K562 (cell line): ENCODE results near the gene TMEM217. TPM values are rescaled to one million over a fixed set of nuclear protein-coding genes. Genes with fewer than 3 reads are reported as not detected.
A peak's percentile ranks its signal among the peaks of the same experiment; 100 is the strongest.

Experiments used
- ATAC-seq: fragments of 200-7000 bp; cut with Tn5 transposase; 3 replicates; pipeline ENCODE4 v1.9.1; 2020; ENCODE audit warnings: moderate library complexity
- BruUV-seq: library from RNA; stranded (reverse); fragments of 400-500 nt; replicated peaks from 2 replicates; lab custom pipeline; 2021; lab: Mats Ljungman, UMichigan
- CTCF ChIA-PET: fragments of 300-600 bp; formaldehyde crosslinking; extraction: SDS; loops from one replicate; lab custom pipeline; 2021; ENCODE audit warnings: low intra/inter-chr PET ratio; lab: Yijun Ruan, JAX
- POLR2A ChIA-PET: fragments of 300-600, 350-650 bp; sonication (Branson Sonifier 250); formaldehyde crosslinking; extraction: SDS; loops from one replicate; lab custom pipeline; 2021; ENCODE audit warnings: antibody characterized with exemption, inconsistent platforms; lab: Yijun Ruan, JAX
- DNase-seq, 4 experiments: peaks; one replicate each; pipeline versions ENCODE4 v3.0.0 to v3.0.0-alpha.2; 2011 to 2018; ENCODE audit warnings: low spot score in 3 of 4, mixed read lengths in 3 of 4; ENCODE audit errors: extremely low read depth in 1 of 4
- FAIRE-seq: peaks from 2 replicates; lab custom pipeline; 2011; peaks lifted over from hg19 to GRCh38; lab: Jason Lieb, UNC
- H2AFZ ChIP-seq: 2 replicates; pipeline ENCODE4 v1.6.0; 2011; ENCODE audit warnings: low read depth, low read length, control low read depth, inconsistent platforms
- H3K27ac ChIP-seq: fragments of 200-600 bp; 3 replicates; pipeline ENCODE4 v1.8.0; 2011; ENCODE audit warnings: low read depth, mild to moderate bottlenecking, control low read depth, inconsistent platforms, low read length, moderate library complexity, mixed read lengths; ENCODE audit errors: extremely low read depth
- H3K27me3 ChIP-seq, 2 experiments: fragments of 300-600 bp in 1 of 2; 2 replicates in 1 of 2; 3 replicates in 1 of 2; pipeline versions ENCODE4 v1.6.0 to v1.8.0; 2011; ENCODE audit warnings: inconsistent platforms in 2 of 2, low read length in 2 of 2, mild to moderate bottlenecking in 1 of 2, mixed read lengths in 1 of 2, moderate library complexity in 1 of 2; ENCODE audit not compliant: control insufficient read depth in 2 of 2, insufficient read depth in 2 of 2
- H3K36me3 ChIP-seq: fragments of 300-600 bp; 3 replicates; pipeline ENCODE4 v1.8.0; 2011; ENCODE audit warnings: mild to moderate bottlenecking, low read length, inconsistent platforms; ENCODE audit not compliant: control insufficient read depth, insufficient read depth
- H3K4me1 ChIP-seq, 2 experiments: fragments of 200-600 bp in 1 of 2; replicated peaks in 1 of 2; 2 replicates in 1 of 2; 3 replicates in 1 of 2; pipeline versions ENCODE4 v1.5.1 to v1.8.0; 2011; ENCODE audit warnings: inconsistent platforms in 2 of 2, low read length in 2 of 2, mild to moderate bottlenecking in 1 of 2, mixed read lengths in 1 of 2, moderate library complexity in 1 of 2; ENCODE audit not compliant: control insufficient read depth in 2 of 2, insufficient read depth in 2 of 2
- H3K4me2 ChIP-seq: 2 replicates; pipeline ENCODE4 v1.6.1; 2011; ENCODE audit warnings: low read length, control low read depth, inconsistent platforms, mixed read lengths; ENCODE audit not compliant: insufficient read depth
- H3K4me3 ChIP-seq: fragments of 200-600 bp; sonication (generic), shearing (Covaris generic); 2 replicates; pipeline ENCODE4 v1.5.1; 2016; ENCODE audit warnings: control low read depth, inconsistent platforms
- H3K79me2 ChIP-seq: fragments of 200-600 bp; 3 replicates; pipeline ENCODE4 v1.8.0; 2011; ENCODE audit warnings: low read length, inconsistent platforms; ENCODE audit not compliant: control insufficient read depth, insufficient read depth
- H3K9ac ChIP-seq, 2 experiments: 2 replicates each; pipeline versions ENCODE4 v1.6.0 to v1.6.1; 2011; ENCODE audit warnings: low read depth in 2 of 2, low read length in 2 of 2, control low read depth in 1 of 2, inconsistent platforms in 1 of 2, mild to moderate bottlenecking in 1 of 2, mixed read lengths in 1 of 2; ENCODE audit not compliant: insufficient read depth in 1 of 2
- H3K9me1 ChIP-seq: one replicate; pipeline ENCODE4 v1.6.0; 2011; ENCODE audit warnings: inconsistent platforms, mild to moderate bottlenecking, low read length, moderate library complexity; ENCODE audit not compliant: control insufficient read depth, insufficient read depth
- H3K9me3 ChIP-seq: replicated peaks from 2 replicates; pipeline ENCODE4 v1.5.1; 2011; ENCODE audit warnings: low read depth, low read length, inconsistent platforms; ENCODE audit not compliant: control insufficient read depth, insufficient read depth
- H4K20me1 ChIP-seq: replicated peaks from 2 replicates; pipeline ENCODE4 v1.6.1; 2011; ENCODE audit warnings: low read length, inconsistent platforms, mixed read lengths; ENCODE audit not compliant: control insufficient read depth, insufficient read depth
- HDAC8 ChIP-seq: fragments of 450-650 bp; IDR thresholded peaks from 2 replicates; pipeline ENCODE4 v1.6.1; 2016; ENCODE audit warnings: mild to moderate bottlenecking, missing genetic modification characterization, moderate library complexity, missing compliant biosample characterization
- KDM4B ChIP-seq, 2 experiments: fragments of 450-650 bp in 1 of 2; sonication (generic) in 1 of 2; IDR thresholded peaks; 2 replicates each; pipeline ENCODE4 v1.6.1; 2016 to 2017; ENCODE audit warnings: borderline replicate concordance in 2 of 2, antibody characterized with exemption in 1 of 2, low read depth in 1 of 2, mild to moderate bottlenecking in 1 of 2
- MEIS2 ChIP-seq: fragments of 450-650 bp; IDR thresholded peaks from 2 replicates; pipeline ENCODE4 v1.6.1; 2014; ENCODE audit warnings: mild to moderate bottlenecking; ENCODE audit not compliant: partially characterized antibody
- MTF1 ChIP-seq: fragments of 250-450 bp; sonication (Bioruptor Pico); IDR thresholded peaks from 2 replicates; pipeline ENCODE4 v1.9.0; 2021; ENCODE audit warnings: moderate library complexity, mild to moderate bottlenecking, inconsistent platforms, borderline replicate concordance
- RNF219 ChIP-seq: fragments of 250-450 bp; sonication (Bioruptor Pico); IDR thresholded peaks from 2 replicates; pipeline ENCODE4 v1.5.0; 2022; ENCODE audit warnings: mild to moderate bottlenecking
- WHSC1 ChIP-seq: IDR thresholded peaks from one replicate; pipeline ENCODE4 v1.6.1; 2012; ENCODE audit warnings: low read length, control low read depth, inconsistent platforms
- ZBTB1 ChIP-seq: sonication (generic); formaldehyde crosslinking; IDR thresholded peaks from 2 replicates; pipeline ENCODE4 v1.8.1; 2023; ENCODE audit warnings: missing genetic modification reagents, low read depth, mild to moderate bottlenecking, borderline replicate concordance
- ZBTB12 ChIP-seq: fragments of 250-450 bp; sonication (Bioruptor Pico); IDR thresholded peaks from 2 replicates; pipeline ENCODE4 v1.4.0; 2020
- WGBS: fragments of 100-300 bp; shearing (Covaris generic); methylation state at CpG from one replicate; pipeline ENCODE4 v1.1.6; 2016; ENCODE audit warnings: low coverage, mixed read lengths; ENCODE audit not compliant: insufficient coverage; ENCODE audit errors: missing lambda C conversion rate; 5-methylcytosine and 5-hydroxymethylcytosine counted together
- in situ Hi-C: fragments of 300-500 bp; cut with MboI; formaldehyde crosslinking; loops from 4 replicates; pipeline ENCODE4 v1.15.0; 2018; ENCODE audit warnings: inconsistent platforms, mixed read lengths
- intact Hi-C: fragments of 100-400 bp; cut with micrococcal nuclease; formaldehyde crosslinking; loops from 2 replicates; pipeline ENCODE4 v1.14.2; 2022
- polyA plus RNA-seq, 8 experiments: library from polyadenylated mRNA; depleted of rRNA in 4 of 8; stranded (reverse) in 5 of 8; unstranded in 3 of 8; fragments of >200 nt; fragmentation: Nextera tagmentation in 2 of 8; fragmentation: Illumina TruSeq in 1 of 8; extraction: Ambion mirVana in 2 of 8; extraction: Trizol in 1 of 8; gene quantifications; 2 replicates each; pipeline versions ENCODE4 v1.2.1 to v1.2.3, GENCODE V29; 2011 to 2014; ENCODE audit warnings: inconsistent platforms in 1 of 8, missing spikeins in 1 of 8
- total RNA-seq, 7 experiments: library from RNA; depleted of rRNA in 6 of 7; stranded (reverse); fragments of >200 nt in 6 of 7; fragmentation: Illumina TruSeq in 2 of 7; extraction: Trizol in 2 of 7; gene quantifications; 2 replicates each; pipeline versions ENCODE4 v1.2.1 to v1.2.3, GENCODE V29; 2011 to 2021; ENCODE audit warnings: low replicate concordance in 1 of 7
- TF ChIP-seq, protein P1 (sequence below): sonication (generic); formaldehyde crosslinking; IDR thresholded peaks from 2 replicates; pipeline ENCODE4 v1.8.0; 2023; ENCODE audit warnings: missing genetic modification reagents, mild to moderate bottlenecking, borderline replicate concordance

TMEM217 gene
- total and polyA plus RNA-seq, 9 of the 15 experiments (the other 6 are each of a cell fraction or from before 2014, with no cell fraction given), result 1.3 to 8.0 (median 1.9) TPM

DNA sequence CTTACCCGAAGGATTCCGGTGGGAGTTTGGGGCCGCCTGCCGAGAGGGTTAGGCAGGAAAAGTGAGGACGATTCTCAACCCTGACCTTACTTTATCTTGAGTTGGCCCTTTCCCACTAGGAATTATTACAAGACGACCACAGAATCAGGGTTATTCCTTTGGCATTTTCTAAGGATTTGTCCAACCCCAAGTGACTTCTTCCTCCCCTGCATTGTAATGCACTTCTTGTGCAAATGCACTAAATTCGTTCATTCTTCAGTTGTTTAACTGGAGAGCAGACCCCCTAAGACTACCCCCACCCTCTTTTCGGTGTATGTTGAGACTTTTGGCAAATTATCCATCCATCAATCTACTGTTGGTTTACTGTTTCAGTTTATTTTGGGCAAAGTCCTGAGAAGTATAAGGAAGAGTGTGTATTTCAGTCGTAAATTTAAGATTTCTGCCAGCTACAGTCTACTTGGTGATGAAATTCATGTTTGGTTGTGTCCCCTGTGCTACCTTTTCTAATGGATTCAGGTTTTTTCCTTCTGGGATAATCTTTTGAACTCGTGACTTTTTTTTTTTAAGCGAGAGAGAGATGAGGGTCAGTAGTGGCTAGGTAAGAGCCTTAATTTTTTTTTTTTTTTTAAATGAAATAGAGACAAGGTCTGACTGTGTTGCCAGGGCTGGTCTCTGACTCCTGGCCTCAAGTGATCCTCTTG, 611 bp upstream of the TMEM217 start:
- Histone ChIP-seq H3K4me2 (peak overlapping the region; percentile 97), H3K4me3 (peak overlapping the region; percentile 91), H2AFZ (peak overlapping the region; percentile 92), H3K9me3 (no peaks in the 10 kb centered on the region), H3K27ac (peak overlapping the region; percentile 94), H3K9me1 (no peaks in the 10 kb centered on the region), H3K79me2 (peaks cover 57% of the 10 kb centered on the region), H3K4me1 (peaks cover 7 to 14% of the 10 kb centered on the region in 2 experiments; a peak in 4 of 5 replicates), H3K36me3 (peaks cover 14% of the 10 kb centered on the region; the same call in 1 of the 3 replicates), H3K9ac (peak overlapping the region; percentile 94 to 97), H3K27me3 (no peaks in the 10 kb centered on the region), H4K20me1 (peaks cover 6% of the 10 kb centered on the region; the same call in 1 of the 2 replicates)
- 2% methylated on average over 11 of the region's 11 CpGs for WGBS
- POLR2A ChIA-PET, result interaction anchor here (0.6 to 5.0 kb wide), 20 partner anchors 9 to 281 kb away, joined by 3 to 59 read pairs (median 4); no protein-coding TSS in a partner anchor
- ATAC-seq, result no peak; the same call in 2 of the 3 replicates
- CTCF ChIA-PET, result interaction anchor here (0.9 to 1.3 kb wide), 2 partner anchors 86 to 241 kb away, joined by 3 to 5 read pairs; no protein-coding TSS in a partner anchor
- FAIRE-seq, result no peak
- DNase-seq, result no peak
- intact Hi-C loops (loop anchor here (2.0 to 5.0 kb wide), 2 partner anchors 36 to 86 kb away; partner anchors contain the start of gene PIM1), in situ Hi-C loops (no loop called here)
- TSS peak; percentile 51 for BruUV-seq
- TF ChIP-seq, protein P1, sequence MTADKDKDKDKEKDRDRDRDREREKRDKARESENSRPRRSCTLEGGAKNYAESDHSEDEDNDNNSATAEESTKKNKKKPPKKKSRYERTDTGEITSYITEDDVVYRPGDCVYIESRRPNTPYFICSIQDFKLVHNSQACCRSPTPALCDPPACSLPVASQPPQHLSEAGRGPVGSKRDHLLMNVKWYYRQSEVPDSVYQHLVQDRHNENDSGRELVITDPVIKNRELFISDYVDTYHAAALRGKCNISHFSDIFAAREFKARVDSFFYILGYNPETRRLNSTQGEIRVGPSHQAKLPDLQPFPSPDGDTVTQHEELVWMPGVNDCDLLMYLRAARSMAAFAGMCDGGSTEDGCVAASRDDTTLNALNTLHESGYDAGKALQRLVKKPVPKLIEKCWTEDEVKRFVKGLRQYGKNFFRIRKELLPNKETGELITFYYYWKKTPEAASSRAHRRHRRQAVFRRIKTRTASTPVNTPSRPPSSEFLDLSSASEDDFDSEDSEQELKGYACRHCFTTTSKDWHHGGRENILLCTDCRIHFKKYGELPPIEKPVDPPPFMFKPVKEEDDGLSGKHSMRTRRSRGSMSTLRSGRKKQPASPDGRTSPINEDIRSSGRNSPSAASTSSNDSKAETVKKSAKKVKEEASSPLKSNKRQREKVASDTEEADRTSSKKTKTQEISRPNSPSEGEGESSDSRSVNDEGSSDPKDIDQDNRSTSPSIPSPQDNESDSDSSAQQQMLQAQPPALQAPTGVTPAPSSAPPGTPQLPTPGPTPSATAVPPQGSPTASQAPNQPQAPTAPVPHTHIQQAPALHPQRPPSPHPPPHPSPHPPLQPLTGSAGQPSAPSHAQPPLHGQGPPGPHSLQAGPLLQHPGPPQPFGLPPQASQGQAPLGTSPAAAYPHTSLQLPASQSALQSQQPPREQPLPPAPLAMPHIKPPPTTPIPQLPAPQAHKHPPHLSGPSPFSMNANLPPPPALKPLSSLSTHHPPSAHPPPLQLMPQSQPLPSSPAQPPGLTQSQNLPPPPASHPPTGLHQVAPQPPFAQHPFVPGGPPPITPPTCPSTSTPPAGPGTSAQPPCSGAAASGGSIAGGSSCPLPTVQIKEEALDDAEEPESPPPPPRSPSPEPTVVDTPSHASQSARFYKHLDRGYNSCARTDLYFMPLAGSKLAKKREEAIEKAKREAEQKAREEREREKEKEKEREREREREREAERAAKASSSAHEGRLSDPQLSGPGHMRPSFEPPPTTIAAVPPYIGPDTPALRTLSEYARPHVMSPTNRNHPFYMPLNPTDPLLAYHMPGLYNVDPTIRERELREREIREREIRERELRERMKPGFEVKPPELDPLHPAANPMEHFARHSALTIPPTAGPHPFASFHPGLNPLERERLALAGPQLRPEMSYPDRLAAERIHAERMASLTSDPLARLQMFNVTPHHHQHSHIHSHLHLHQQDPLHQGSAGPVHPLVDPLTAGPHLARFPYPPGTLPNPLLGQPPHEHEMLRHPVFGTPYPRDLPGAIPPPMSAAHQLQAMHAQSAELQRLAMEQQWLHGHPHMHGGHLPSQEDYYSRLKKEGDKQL (CRISPR knock-in tag), result no peak
- TF ChIP-seq HDAC8 (tag) (no peak), RNF219 (CRISPR knock-in tag) (no peak), ZBTB12 (0 out of 2 replicates have a peak, but pooled peaks have one; percentile 23), WHSC1 (no peak), MEIS2 (peak; percentile 18), MTF1 (CRISPR knock-in tag) (no peak), KDM4B (IDR thresholded peaks at IDR 0.05; ENCODE audit: borderline replicate concordance in 2 of 2, low read depth in 1 of 2) (0 out of 4 replicates have a peak, but pooled peaks of 1 of the 2 experiments have one; percentile 13), ZBTB1 (CRISPR knock-in tag) (no peak)
